HEK293T (cell line): ENCODE measurements around the gene LIN7A.

Experiments
- ARNT ChIP-seq: fragments of 450-650 bp; IDR thresholded peaks from 2 replicates; pipeline ENCODE4 v1.6.1; 2017; ENCODE audit warnings: mild to moderate bottlenecking
- BHLHE40 ChIP-seq: fragments of 450-650 bp; IDR thresholded peaks from 2 replicates; pipeline ENCODE4 v1.6.1; 2016; ENCODE audit warnings: mild to moderate bottlenecking, moderate library complexity, borderline replicate concordance
- ELF4 ChIP-seq: fragments of 450-650 bp; IDR thresholded peaks from 2 replicates; pipeline ENCODE4 v1.6.1; 2017; ENCODE audit warnings: antibody characterized with exemption
- FOXA1 ChIP-seq: fragments of 450-650 bp; IDR thresholded peaks from 2 replicates; pipeline ENCODE4 v1.6.1; 2016; ENCODE audit warnings: mild to moderate bottlenecking
- FOXK2 ChIP-seq: fragments of 450-650 bp; IDR thresholded peaks from 2 replicates; pipeline ENCODE4 v1.6.1; 2016; ENCODE audit warnings: mild to moderate bottlenecking
- FOXM1 ChIP-seq: fragments of 450-650 bp; IDR thresholded peaks from 2 replicates; pipeline ENCODE4 v1.6.1; 2017; ENCODE audit warnings: mild to moderate bottlenecking, borderline replicate concordance
- HDGF ChIP-seq: fragments of 450-650 bp; IDR thresholded peaks from 2 replicates; pipeline ENCODE4 v1.6.1; 2017; ENCODE audit warnings: antibody characterized with exemption, borderline replicate concordance
- L3MBTL2 ChIP-seq: fragments of 450-650 bp; conservative IDR thresholded peaks from 2 replicates; pipeline ENCODE4 v1.6.1; 2016; ENCODE audit warnings: mild to moderate bottlenecking
- LEF1 ChIP-seq: fragments of 450-650 bp; IDR thresholded peaks from 2 replicates; pipeline ENCODE4 v1.6.1; 2017; ENCODE audit warnings: mild to moderate bottlenecking, borderline replicate concordance
- NFRKB ChIP-seq: fragments of 450-650 bp; IDR thresholded peaks from 2 replicates; pipeline ENCODE4 v1.6.1; 2016; ENCODE audit warnings: mild to moderate bottlenecking, moderate library complexity
- SP1 ChIP-seq: fragments of 450-650 bp; IDR thresholded peaks from 2 replicates; pipeline ENCODE4 v1.6.1; 2017
- SUZ12 ChIP-seq: fragments of 450-650 bp; IDR thresholded peaks from 2 replicates; pipeline ENCODE4 v1.6.1; 2016; ENCODE audit warnings: mild to moderate bottlenecking
- TARDBP ChIP-seq: fragments of 450-650 bp; IDR thresholded peaks from 2 replicates; pipeline ENCODE4 v1.6.1; 2016

DNA sequence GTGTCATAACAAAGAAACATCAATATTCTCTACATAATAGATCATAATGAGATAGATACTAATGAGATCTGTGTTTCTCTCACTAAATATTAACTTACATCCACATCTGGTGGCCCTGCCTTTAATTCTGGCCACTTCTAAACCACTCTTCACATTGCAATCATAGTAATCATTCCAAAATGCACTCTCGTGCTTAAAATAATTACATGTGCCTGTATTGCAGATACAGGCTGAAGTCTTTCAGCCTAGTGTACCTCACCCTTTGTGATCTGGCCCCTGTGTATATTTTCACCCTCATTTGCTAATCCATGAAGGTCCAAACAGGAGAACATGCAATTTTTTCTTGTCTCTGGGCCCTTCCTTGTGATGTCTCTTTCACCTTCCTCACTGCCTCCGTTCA is 108.0 kb downstream of the LIN7A start:
- TF ChIP-seq FOXM1 = no peak
- TF ChIP-seq FOXK2 = no peak
- no peak for TF ChIP-seq HDGF
- TF ChIP-seq SUZ12 = no peak
- TF ChIP-seq ELF4 = no peak
- no peak for TF ChIP-seq NFRKB
- no peak for TF ChIP-seq FOXA1
- no peak for TF ChIP-seq TARDBP
- TF ChIP-seq SP1 = no peak
- no peak for TF ChIP-seq ARNT
- TF ChIP-seq BHLHE40 = no peak
- no peak for TF ChIP-seq LEF1
- no peak for TF ChIP-seq L3MBTL2
